ENCODE measurements around the gene P4HA2.

P4HA2 gene

DNA sequence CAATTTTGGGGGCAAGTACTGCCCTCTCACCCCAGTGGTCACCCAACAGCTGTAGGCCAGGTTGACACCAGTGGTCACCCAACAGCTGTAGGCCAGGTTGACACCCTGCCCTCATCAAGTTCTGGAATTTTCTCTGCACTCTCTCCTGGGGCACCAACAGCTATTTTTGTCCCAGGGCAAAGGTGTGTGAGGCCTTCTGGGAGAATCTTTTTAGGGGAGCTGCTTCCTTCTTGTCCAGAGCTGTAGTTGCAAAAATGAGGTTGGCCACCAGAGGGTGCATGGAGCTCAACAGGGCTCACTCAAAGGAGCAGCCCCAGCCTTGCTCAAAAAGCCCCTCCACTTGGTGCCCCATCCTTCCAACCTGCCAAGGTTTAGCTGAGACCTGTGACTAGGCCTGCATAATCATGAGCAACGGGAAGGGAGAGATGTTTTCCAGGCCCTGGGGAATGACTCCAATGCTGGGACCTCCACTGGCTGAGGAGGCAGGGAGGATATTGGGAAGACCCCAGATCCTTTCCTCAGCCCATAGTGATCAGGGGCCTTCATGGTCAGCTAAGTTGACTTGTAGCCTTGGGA, 10.6 kb upstream of the P4HA2 start:
- H2AFZ ChIP-seq (ENCODE audit: low read depth, low read length, severe bottlenecking) = no peak overlapping the region

DNA sequence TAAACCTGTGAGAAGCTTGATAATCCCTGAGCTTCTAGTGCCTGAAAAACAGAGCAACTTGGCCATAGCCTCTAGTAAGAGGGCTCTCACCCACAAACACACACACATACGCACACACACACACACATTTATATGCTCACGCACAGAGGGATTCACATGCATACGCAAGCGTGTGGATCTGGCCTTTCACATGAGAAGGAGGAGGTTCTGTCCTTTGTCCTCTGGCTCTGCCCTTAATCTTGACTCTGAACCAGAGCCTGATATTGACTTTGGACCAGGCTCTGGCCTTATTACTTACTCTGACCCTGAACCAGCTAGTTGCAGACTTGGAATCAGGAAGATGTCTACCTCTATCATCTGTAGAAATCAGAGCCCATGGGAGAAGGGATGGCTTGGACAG, 10.0 kb upstream of the P4HA2 start:
- TF ChIP-seq, protein P1, sequence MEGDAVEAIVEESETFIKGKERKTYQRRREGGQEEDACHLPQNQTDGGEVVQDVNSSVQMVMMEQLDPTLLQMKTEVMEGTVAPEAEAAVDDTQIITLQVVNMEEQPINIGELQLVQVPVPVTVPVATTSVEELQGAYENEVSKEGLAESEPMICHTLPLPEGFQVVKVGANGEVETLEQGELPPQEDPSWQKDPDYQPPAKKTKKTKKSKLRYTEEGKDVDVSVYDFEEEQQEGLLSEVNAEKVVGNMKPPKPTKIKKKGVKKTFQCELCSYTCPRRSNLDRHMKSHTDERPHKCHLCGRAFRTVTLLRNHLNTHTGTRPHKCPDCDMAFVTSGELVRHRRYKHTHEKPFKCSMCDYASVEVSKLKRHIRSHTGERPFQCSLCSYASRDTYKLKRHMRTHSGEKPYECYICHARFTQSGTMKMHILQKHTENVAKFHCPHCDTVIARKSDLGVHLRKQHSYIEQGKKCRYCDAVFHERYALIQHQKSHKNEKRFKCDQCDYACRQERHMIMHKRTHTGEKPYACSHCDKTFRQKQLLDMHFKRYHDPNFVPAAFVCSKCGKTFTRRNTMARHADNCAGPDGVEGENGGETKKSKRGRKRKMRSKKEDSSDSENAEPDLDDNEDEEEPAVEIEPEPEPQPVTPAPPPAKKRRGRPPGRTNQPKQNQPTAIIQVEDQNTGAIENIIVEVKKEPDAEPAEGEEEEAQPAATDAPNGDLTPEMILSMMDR (IDR thresholded peaks at IDR 0.05; ENCODE audit: insufficient read depth, low read length, poor library complexity, severe bottlenecking) = no peak
- TF ChIP-seq EZH2phosphoT487 (conservative IDR thresholded peaks at IDR 0.05; ENCODE audit: low read length) = no peak
- Histone ChIP-seq H3K9me3 (ENCODE audit: insufficient read depth, low read length) (no peaks in the 10 kb centered on the region), H3K4me3 (ENCODE audit: insufficient read depth, low read length, poor library complexity, severe bottlenecking) (no peak overlapping the region), H3K27ac (ENCODE audit: low read depth, low read length) (no peak overlapping the region), H3K9me2 (replicated peaks; ENCODE audit: insufficient read depth, low read length) (no peaks in the 10 kb centered on the region), H2AFZ (ENCODE audit: low read depth, low read length, severe bottlenecking) (no peak overlapping the region), H3K27me3 (ENCODE audit: low read length) (no peaks in the 10 kb centered on the region), H3K36me3 (ENCODE audit: low read length) (no peaks in the 10 kb centered on the region), H3F3A (ENCODE audit: insufficient read depth) (no peaks in the 10 kb centered on the region), H3K79me2 (ENCODE audit: insufficient read depth, low read length) (no peaks in the 10 kb centered on the region), H3K4me2 (ENCODE audit: low read depth, low read length, poor library complexity, severe bottlenecking) (no peak overlapping the region), H3K9ac (ENCODE audit: low read length) (no peak overlapping the region), H4K20me1 (ENCODE audit: low read depth, low read length) (no peaks in the 10 kb centered on the region)

More for the DNA sequence above, 10.6 kb upstream of the P4HA2 start:
- Histone ChIP-seq H3K9me3 (ENCODE audit: insufficient read depth, low read length) (no peaks in the 10 kb centered on the region), H3K4me2 (ENCODE audit: low read depth, low read length, poor library complexity, severe bottlenecking) (no peak overlapping the region), H3K36me3 (ENCODE audit: low read length) (no peaks in the 10 kb centered on the region), H3K27me3 (ENCODE audit: low read length) (no peaks in the 10 kb centered on the region), H3K9me2 (replicated peaks; ENCODE audit: insufficient read depth, low read length) (no peaks in the 10 kb centered on the region), H3K9ac (ENCODE audit: low read length) (no peak overlapping the region), H3K79me2 (ENCODE audit: insufficient read depth, low read length) (no peaks in the 10 kb centered on the region), H4K20me1 (ENCODE audit: low read depth, low read length) (no peaks in the 10 kb centered on the region), H3K4me3 (ENCODE audit: insufficient read depth, low read length, poor library complexity, severe bottlenecking) (no peak overlapping the region), H3K27ac (ENCODE audit: low read depth, low read length) (no peak overlapping the region), H3F3A (ENCODE audit: insufficient read depth) (no peaks in the 10 kb centered on the region)
- TF ChIP-seq, protein P1 (IDR thresholded peaks at IDR 0.05; ENCODE audit: insufficient read depth, low read length, poor library complexity, severe bottlenecking) = peak; percentile 70
- TF ChIP-seq EZH2phosphoT487 (conservative IDR thresholded peaks at IDR 0.05; ENCODE audit: low read length) = no peak

DNA sequence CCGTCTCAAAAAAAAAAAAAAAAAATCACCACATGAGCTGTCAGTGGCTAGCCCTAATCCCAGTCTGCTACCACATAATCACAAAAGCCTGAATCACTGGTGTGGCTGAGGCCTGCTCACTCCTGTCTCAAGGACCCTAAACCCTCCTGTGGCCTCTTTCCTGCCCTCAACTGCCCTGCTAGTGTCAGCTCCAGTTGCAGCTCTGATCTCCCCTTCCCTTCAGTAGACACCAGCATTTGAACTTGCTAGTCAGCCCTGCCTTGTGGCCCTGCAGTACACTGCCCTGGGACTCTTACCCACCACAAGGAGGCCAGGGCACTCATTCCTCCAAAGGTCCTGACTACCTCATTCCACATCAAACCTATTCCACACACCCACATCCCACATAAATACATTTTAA, 9.5 kb upstream of the P4HA2 start:
- no peak for TF ChIP-seq EZH2phosphoT487 (conservative IDR thresholded peaks at IDR 0.05; ENCODE audit: low read length)
- TF ChIP-seq, protein P1 (IDR thresholded peaks at IDR 0.05; ENCODE audit: insufficient read depth, low read length, poor library complexity, severe bottlenecking) = no peak
- H3K36me3 ChIP-seq (ENCODE audit: low read length) = no peaks in the 10 kb centered on the region
- no peaks in the 10 kb centered on the region for H3K79me2 ChIP-seq (ENCODE audit: insufficient read depth, low read length)

More for the DNA sequence above, 9.5 kb upstream of the P4HA2 start:
- no peaks in the 10 kb centered on the region for H3F3A ChIP-seq (ENCODE audit: insufficient read depth)
- no peaks in the 10 kb centered on the region for H3K9me3 ChIP-seq (ENCODE audit: insufficient read depth, low read length)
- H3K27ac ChIP-seq (ENCODE audit: low read depth, low read length) = no peak overlapping the region
- H3K27me3 ChIP-seq (ENCODE audit: low read length) = no peaks in the 10 kb centered on the region
- no peak overlapping the region for H3K4me3 ChIP-seq (ENCODE audit: insufficient read depth, low read length, poor library complexity, severe bottlenecking)
- H3K4me2 ChIP-seq (ENCODE audit: low read depth, low read length, poor library complexity, severe bottlenecking) = no peak overlapping the region
- H3K9me2 ChIP-seq (replicated peaks; ENCODE audit: insufficient read depth, low read length) = no peaks in the 10 kb centered on the region
- no peak overlapping the region for H2AFZ ChIP-seq (ENCODE audit: low read depth, low read length, severe bottlenecking)
- no peaks in the 10 kb centered on the region for H4K20me1 ChIP-seq (ENCODE audit: low read depth, low read length)
- no peak overlapping the region for H3K9ac ChIP-seq (ENCODE audit: low read length)
